WI38 (cell line): ENCODE measurements around the gene DCAF16.

Experiments used
- H3K4me3 ChIP-seq: 2 replicates; pipeline ENCODE4 v1.5.1; 2011; ENCODE audit warnings: low read depth, mild to moderate bottlenecking, control low read depth, low read length
- TF ChIP-seq, protein P1 (sequence below): IDR thresholded peaks from 2 replicates; pipeline ENCODE4 v1.5.1; 2012; ENCODE audit warnings: low read depth, mild to moderate bottlenecking, control low read depth, low read length

DCAF16 gene

DNA sequence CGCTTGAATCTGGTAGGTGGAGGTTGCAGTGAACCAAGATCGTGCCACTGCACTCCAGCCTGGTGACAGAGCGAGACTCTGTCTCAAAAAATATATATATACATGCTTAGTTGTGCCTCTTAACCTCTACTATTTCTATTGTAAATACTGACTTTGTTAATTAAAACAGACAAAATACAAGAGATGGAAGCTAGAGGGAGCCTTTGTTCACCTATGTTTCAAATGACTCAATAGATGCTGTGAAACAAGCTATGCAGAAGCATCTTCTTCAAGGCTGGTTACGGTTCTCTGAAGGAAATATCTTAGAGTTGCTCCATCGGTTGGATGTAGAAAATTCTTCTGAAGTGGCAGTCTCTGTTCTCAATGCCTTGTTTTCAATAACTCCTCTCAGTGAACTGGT is 6.5 kb upstream of the DCAF16 start:
- H3K4me3 ChIP-seq, result no peak overlapping the region
- TF ChIP-seq, protein P1, sequence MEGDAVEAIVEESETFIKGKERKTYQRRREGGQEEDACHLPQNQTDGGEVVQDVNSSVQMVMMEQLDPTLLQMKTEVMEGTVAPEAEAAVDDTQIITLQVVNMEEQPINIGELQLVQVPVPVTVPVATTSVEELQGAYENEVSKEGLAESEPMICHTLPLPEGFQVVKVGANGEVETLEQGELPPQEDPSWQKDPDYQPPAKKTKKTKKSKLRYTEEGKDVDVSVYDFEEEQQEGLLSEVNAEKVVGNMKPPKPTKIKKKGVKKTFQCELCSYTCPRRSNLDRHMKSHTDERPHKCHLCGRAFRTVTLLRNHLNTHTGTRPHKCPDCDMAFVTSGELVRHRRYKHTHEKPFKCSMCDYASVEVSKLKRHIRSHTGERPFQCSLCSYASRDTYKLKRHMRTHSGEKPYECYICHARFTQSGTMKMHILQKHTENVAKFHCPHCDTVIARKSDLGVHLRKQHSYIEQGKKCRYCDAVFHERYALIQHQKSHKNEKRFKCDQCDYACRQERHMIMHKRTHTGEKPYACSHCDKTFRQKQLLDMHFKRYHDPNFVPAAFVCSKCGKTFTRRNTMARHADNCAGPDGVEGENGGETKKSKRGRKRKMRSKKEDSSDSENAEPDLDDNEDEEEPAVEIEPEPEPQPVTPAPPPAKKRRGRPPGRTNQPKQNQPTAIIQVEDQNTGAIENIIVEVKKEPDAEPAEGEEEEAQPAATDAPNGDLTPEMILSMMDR, result peak; percentile 3; the same call in 1 of the 2 replicates

DNA sequence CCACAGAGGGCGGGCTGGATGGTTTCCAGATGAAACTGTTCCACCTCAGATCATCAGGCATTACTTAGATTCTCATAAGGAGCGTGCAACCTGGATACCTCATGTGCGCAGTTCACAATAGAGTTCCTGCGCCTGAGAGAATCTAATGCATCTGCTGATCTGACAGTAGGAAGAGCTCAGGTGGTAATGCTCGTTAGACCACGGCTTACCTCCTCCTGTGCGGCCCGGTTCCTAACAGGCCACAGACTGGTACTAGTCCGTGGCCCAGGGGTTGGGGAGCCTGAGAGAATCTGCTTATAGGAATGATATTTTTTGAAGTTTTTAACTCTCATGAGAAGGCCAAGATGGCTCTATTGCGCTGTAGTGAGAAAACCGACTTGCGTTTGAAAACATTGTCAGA is 5.6 kb upstream of the DCAF16 start:
- H3K4me3 ChIP-seq, result no peak overlapping the region
- TF ChIP-seq, protein P1, result no peak

DNA sequence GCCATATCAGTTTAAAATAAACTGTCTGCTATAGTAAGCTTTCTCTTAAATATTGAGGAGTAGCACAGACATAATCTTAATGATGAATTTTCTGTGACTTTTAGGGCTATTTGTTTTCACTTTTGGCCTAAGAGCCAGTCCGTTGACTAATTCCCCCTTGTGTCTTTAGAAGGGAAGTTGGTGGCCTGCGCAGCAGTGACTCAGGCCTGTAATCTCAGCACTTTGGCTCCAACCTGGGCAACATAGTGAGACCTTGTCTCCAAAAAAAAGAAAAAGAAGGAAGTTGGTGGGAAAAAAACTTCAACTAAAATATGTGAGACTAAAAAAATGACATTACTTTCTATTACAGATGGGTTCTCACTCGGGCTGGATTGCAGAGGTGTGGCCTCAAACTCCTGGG is 3.6 kb upstream of the DCAF16 start:
- TF ChIP-seq, protein P1, result no peak
- no peak overlapping the region for H3K4me3 ChIP-seq

DNA sequence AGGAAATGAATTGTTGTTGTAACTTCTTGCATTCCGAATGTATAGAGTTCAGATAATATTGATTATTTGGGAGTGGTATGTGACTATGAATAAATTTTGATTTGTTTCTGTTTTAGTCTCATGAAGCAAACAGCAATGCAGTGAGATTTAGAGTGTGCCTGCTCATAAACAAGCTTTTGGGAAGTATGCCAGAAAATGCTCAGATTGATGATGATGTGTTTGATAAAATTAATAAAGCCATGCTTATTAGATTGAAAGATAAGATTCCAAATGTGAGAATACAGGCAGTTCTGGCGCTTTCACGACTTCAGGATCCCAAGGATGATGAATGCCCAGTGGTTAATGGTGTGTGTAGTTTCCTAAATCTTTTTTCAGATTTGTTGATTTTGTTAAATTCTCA is 2.2 kb upstream of the DCAF16 start:
- peak overlapping the region; percentile 91 for H3K4me3 ChIP-seq

DNA sequence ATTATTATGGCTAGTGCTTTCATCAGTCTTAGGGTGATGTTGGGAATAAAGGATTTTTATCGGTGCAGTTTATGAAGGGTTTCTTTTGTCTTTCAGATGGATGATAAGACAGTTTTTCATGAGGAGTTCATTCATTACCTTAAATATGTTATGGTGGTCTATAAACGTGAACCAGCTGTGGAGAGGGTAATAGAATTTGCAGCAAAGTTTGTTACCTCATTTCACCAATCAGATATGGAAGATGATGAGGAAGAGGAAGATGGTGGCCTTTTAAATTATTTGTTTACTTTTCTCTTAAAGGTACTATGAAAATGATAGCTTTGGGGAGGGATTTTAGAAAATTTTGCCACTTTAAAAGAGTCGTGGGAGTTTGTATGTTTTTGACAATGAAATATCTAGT is 1.6 kb upstream of the DCAF16 start:
- TF ChIP-seq, protein P1, result no peak
- H3K4me3 ChIP-seq, result peak overlapping the region; percentile 91

More for the DNA sequence above, 2.2 kb upstream of the DCAF16 start:
- TF ChIP-seq, protein P1, result no peak

DNA sequence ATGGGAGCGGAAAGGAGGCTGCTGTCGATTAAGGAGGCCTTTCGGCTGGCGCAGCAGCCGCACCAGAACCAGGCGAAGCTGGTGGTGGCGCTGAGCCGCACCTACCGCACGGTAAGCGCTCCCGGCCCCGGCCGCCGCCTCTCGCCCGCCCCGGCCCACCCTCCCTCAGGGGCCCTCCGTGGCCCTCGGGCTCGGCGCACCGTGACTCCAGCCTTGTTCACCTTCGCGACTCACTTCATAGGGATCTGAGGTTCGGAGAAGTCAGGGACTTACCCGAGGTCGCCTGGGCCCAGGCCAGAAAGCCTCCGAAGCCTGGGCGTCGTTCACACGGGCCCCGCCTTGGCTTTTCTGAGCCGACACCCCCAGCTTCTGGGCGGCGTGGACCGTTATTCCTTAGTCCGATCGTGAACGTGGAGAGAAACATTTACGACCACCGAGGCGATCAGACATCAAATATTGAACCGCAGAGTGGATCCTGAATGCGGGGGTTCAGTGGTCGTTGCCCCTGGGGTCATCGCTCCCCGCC is 584 bp upstream of the DCAF16 start:
- TF ChIP-seq, protein P1, result no peak
- peak overlapping the region; percentile 91 for H3K4me3 ChIP-seq

DNA sequence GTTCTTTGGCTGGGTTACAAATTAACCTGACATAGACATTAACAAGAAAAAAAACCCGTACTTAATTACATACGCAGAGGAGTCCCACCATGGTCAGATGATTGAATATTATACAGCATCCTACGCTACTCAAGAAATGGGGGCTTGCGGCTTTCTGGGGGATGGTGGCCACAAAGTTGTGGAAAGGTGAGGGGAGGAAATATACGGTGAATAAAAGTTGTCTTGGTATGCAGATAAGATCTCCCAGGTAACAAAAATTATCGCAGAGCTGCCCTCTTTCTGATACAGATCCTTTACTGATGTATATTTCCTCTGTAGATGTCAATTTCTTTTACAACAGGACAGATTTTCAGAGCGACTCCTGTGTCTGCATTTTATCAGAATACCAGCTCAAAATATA is 890 bp downstream of the DCAF16 start:
- TF ChIP-seq, protein P1, result no peak

More for the DNA sequence above, 890 bp downstream of the DCAF16 start:
- H3K4me3 ChIP-seq, result peak overlapping the region; percentile 91
